ENCODE measurements around the gene SNRPD2.
"Not testable (repeated sequence)": the region's sequence is repeated elsewhere in the genome, so short reads cannot be mapped to it uniquely, and the experiment has no call there.

SNRPD2 gene

DNA sequence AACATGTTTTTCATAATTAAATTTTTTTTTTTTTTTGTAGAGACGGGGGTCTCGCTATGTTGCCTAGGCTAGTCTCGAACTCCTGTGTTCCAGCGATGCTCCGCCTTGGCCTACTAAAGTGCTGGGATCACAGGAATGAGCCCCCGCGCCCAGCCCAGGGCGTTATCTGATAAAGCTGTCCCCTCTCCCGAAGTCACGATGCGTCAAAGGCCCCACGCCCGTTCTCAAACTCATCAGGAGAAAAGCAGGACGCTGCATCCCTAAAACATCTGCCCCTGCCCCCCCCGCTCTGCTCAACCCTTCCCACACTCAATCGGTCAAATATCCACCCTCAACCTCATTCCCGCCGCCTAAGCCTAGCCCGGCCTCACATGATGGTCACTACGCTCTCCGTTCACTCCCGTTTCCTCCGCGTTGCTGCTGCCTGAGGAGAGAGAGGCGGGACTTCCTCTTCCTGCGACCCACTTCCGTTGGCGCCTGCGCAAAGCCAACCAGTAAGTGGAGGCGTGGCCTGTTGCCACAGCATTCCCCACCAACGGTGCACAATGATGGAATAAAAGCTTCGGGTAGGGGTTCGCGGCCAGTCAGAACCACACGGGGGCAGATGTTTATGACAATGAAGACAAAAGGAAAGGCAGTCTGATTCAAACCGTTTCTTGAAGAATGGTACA is at the start of gene SNRPD2:
Gene SNRPD2 (minus strand): TSS at position 438 of the 671 bp plus-strand sequence. CDS start 65 bp downstream, at position 373.
- DNase-seq = peak; percentile 90 to 100 (median 98)

DNA sequence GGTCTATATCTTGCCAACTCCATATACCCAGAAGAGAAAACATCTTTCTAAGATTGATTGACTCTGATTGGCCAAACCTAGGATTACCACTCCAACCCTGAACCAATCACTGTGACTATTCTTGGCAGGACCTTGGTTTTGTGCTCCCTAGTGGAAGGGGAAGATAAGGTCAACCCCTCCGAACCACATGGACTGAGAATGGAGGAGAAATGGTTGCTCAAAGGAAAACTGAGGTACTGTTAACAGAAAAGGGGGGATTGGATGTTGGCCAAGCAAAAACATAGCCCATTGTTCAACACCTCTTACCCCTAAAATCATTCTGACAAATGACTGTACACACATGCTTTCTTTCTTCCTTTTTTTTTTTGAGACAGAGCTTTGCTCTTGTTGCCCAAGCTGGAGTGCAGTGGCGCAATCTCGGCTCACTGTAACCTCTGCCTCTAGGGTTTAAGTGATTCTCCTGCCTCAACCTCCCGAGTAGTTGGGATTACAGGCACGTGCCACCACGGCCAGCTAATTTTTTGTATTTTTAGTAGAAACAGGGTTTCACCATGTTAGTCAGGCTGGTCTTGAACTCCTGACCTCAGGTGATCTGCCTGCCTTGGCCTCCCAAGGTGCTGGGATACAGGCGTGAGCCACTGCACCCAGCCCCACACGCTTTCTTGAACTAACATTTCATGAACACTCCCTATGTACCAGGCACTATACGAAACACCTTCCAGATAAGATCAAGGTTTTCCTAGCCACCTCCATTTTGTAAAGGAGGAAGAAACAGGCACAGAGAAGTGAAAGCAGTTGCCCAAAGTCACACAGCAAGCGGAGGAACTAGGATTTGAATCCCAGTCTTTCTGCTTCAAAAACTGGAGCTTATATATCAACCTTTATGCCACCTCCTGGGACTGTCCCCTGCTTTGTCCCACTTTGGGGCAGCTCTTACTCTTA is 48.0 kb upstream of the SNRPD2 start:
- no peak for DNase-seq

DNA sequence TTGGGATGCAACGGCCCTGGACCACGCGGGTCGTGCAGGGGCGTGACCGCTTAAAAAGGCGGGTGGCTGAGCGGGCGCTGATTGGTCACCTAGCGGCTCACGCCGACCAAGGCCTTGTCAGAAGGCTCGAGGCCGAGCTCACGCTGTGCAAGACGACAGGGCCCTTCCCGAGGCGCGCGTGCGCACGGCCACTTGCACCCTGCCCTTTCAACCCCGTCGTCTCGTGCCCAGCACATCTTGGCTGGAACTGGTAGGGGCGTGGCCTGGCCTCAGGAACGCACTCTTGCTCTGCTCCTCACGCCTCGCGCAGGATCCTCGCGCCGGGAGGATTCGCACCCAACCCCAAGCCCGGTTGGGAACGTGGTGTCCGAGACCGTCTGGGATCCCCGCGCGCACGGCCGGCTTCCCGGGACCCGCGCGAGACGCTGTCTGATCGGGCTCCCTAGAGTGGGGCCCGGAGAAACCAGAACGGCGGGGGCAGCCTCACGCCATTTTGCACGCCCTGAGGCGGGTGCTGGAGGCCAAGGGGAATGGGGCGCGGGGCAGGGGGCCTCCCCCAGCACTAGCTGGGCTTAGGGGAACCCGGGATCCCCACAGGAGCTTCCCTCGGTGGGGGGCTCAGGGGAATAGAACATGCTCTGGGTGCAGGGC is 41.5 kb upstream of the SNRPD2 start, which contains the start of gene MEIOSIN:
Gene MEIOSIN (plus strand): TSS at position 280 of the 651 bp plus-strand sequence. CDS start 1,938 bp downstream, outside the sequence.
- no peak for DNase-seq

DNA sequence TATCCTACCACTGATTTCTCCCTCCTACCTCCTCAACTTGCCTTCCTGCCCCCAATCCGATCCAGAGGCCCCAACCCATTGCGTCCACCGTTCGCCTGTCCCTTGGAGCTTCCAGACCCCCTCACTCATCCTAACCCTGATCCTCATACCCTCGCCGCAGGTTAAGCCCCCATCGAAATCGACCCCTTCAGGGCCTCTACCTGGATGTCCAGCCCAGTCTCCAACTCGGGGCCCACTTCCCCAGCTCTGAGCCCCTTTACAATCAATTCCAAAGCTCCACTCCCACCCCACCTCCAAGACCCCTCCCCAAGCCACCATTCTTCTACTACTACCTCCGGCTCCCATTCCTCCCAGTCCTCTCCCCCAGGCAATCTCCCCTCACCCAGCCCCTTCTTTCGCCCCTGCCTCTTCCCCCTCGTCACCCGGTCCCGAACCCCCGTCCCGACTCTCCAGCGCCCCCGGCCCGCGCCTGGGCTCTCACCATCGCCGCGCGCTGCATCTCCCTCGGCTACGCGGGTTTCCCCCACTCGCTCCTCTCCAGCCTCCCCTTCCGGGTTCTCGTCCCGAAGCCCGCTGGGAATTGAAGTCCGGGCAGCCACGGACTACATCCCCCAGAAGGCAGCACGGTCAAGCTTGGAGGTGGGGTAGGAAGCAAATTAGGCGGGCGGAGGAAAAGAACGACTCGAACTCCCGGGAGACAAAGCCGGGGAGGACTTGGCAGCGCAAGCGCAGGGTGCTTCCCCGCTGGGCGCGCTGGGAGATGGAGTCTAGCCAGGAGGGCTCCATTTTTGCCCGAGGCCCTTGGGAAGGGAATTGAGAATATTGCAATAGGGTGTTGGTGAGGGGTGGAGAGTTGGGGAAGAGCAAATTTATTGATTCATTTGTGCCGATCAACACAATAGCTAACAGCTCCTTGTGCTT is 38.9 kb upstream of the SNRPD2 start, which contains the start of gene FBXO46:
Gene FBXO46 (minus strand): TSS at position 529 of the 921 bp plus-strand sequence. CDS start 17,401 bp downstream, outside the sequence.
- peak; percentile 61 to 98 (median 95) for DNase-seq

DNA sequence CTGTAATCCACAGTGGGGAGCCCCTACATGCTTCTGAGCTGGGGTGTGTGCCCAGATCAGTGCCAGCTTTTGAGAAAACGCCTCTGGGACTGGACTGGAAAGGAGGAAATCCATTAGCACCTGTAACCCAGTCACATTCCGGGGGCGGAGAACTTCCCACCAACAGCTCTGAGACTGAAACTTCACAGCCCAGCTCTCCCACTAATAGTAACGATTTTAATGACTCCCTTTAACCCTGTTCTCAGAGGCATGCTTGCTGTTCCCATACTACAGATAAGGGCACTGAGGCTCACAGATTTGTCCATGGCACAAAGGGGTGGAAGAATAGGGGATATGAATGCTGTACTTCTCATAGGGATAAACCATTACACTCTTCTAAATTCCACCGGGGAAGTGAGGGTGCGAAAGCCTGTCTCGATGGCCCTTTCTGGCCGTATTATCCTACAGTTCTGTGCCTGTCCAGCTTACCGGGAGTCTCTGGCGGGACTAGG is 38.1 kb upstream of the SNRPD2 start:
- DNase-seq = peak in 1 of 14 donors; percentile 18

DNA sequence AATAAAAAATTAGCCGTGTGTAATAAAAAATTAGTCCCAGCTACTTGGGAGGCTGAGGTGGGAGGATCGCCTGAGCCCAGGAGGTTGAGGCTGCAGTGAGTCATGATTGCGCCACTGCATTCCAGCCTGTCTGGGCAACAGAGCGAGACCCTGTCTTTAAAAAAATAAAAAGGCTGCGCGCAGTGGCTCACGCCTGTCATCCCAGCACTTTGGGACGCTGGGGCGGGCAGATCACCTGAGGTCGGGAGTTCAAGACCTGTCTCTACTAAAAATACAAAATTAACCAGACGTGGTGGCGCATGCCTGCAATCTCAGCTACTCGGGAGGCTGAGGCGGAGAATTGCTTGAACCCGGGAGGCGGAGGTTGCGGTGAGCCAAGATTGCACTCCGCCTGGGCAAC is 36.9 kb upstream of the SNRPD2 start:
- DNase-seq = not testable (repeated sequence)

DNA sequence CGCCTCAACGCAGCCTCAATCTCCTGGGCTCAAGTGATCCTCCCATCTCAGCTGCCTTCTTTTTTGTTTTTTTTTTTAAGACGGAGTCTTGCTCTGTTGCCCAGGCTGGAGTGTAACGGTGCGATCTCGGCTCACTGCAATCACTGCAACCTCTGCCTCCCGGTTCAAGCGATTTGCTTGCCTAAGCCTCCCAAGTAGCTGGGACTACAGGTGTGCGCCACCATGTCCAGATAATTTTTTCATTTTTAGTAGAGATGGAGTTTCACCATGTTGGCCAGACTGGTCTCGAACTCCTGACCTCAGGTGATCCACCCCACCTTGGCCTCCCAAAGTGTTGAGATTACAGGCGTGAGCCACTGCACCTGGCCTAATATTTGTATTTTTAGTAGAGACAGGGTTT is 28.3 kb upstream of the SNRPD2 start:
- DNase-seq = not testable (repeated sequence)

DNA sequence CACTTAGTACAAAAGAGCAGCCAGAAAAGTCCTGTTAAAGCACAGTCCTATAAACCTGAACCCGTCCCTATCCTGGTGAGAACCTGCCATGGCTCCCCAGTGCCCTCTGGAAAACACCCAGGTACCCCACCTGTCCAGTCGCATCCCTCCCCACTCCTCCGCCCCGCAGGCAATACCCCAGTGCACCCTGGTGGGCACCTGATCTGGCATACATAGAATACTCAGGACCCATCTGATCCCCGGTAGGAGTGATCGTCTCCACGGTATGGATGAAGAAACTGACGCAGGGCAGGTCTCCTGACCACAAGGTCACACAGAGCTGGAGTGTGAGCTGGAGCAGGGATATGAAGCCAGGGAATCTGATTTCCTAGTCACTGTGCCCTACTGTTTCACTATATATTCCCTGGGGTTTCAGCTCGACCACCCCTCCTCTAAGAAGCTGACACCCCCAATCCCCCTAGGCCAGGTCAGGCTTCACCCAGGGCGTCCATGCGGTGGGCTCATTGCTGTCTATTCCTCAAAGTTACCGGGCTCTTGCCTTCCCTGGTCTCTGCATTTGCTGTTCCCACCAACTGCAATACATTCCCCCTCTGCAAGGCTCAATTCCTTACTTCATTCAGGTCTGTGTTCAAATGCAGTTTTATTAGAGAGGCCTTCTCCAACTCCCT is 26.4 kb upstream of the SNRPD2 start:
- peak in 1 of 14 donors; percentile 31 for DNase-seq

DNA sequence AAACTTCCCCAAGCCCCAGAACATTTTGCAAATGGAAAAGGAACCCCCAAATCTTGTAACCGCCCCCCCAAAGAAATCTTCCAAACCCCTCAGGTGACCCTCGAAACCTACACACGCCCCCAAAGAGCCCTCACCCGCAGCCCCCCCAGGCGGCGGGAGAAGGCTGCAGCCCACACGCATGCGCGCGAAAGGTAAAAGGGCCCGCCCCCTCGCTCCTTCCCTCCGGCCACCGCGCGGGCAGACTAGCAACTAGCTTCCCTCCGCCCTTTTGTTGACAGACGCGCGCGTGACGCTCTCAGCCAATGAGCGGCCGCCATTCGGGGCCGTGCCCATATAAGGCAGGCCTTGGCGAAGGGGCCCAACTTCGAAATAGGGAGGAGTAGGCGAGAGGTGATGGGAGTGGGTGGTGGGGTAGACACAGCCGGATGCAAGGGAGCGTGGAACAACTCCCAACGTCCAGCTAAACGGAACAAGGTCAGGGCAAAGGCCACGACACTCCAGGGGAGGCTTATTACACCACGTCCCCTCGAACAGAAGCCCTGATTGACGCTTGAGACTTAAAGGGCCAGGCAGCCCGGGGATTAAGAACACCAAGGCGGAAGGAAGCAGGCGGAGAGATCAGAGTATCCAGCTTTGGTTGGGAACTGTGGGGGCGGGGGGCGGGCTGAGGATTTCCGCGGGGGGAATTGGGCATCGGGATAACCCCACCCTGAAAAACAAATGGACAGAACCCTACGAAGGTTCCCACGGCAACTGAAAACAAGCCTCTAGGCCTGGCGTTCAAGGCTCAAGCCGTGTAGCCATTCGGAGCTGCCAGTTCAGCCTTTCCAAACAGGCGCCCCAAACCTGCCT is 25.6 kb upstream of the SNRPD2 start:
- peak; percentile 90 to 100 (median 98) for DNase-seq

DNA sequence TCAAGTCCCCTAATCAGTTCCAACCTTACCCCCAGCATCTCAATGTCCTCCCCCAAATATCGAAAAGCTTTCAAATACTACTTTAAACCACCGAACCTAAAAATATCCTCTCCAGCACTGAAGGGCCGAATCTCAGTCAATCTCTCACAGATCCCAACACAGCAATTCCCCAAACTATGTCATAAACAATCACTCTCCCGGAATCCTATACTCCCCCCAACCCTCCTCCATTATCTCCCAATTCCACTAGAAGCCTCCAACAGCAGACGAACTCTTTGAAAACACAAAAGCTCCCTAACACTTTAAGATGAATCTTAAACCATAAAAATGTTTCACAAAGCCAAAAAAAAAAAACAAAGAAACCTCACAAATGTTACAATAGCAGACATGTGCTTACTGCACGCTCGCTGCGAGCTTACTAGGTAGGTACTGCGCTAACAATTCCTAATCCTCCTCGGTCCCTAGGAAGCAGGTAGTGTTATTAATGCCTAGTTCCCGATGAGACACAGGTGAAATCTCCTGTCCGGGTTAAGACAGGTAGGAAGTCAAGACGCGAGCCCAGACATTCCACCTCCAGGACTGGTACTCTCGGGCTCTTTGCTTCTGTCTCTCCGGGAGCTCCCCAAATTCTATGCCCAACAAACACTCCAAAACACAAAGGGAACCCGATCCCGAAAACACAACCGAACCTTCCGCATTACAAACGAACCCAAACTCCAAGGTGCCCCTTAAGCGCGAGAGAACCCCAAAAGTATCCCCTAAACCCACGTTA is 24.8 kb upstream of the SNRPD2 start:
- DNase-seq = peak in 4 of 14 donors; percentile 22 to 63 (median 42)

DNA sequence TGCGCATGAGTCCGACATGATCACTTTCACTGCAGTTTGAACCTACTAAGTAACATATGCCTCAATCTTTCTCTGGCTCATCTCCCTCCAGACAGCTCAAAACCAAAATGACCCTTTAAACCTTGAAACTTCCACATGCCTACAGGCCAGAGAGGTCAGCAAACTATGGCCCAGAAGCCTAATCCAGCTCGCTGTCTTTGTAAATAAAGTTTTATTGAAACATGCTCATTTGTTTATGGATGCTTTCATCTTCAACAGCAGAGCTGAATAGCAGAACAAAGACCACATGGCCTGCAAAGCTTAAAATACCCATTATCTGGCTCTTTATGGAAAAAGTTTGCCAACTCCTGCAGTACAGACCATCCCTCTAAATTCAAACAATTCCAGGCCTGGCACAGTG is 23.4 kb upstream of the SNRPD2 start:
- DNase-seq = no peak

DNA sequence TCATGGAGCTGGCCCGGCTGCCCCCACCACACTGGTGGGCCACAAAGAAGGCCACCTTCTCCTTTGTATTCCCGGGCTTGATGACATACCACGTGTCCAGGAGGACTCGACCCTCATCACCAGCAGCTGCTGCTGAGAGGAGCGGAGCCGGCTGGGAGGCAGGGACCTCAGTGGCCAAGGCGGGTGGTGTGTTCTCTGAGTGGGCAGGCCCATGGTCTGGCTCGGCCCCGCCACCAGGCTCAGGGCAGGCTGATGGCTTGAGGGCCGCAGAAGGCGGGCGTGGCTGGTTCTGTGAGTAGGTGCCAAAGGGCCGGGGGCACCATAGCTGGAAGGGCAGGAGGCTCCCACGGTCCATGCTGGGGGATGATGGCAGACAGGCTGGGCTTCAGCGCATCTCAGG is 21.4 kb upstream of the SNRPD2 start:
- DNase-seq = no peak

DNA sequence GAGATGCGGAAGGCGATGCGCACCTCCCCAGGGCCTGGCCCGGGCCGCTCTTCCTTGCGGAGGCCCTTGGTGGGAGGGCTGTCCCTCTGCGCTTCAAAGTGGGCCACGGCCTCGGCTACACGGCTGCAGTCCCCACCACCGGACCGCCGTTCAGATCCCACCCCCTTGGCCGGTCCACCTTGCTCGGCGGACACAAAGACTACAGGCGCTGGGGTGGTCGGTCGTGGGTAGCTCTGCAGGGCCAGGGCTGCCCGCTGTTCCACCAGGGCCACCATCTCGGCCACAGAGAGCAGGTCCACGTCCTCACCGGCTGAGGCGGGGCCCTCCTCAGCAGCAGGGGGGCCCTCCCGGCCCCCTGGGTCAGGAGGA is 20.9 kb upstream of the SNRPD2 start:
- DNase-seq = no peak

DNA sequence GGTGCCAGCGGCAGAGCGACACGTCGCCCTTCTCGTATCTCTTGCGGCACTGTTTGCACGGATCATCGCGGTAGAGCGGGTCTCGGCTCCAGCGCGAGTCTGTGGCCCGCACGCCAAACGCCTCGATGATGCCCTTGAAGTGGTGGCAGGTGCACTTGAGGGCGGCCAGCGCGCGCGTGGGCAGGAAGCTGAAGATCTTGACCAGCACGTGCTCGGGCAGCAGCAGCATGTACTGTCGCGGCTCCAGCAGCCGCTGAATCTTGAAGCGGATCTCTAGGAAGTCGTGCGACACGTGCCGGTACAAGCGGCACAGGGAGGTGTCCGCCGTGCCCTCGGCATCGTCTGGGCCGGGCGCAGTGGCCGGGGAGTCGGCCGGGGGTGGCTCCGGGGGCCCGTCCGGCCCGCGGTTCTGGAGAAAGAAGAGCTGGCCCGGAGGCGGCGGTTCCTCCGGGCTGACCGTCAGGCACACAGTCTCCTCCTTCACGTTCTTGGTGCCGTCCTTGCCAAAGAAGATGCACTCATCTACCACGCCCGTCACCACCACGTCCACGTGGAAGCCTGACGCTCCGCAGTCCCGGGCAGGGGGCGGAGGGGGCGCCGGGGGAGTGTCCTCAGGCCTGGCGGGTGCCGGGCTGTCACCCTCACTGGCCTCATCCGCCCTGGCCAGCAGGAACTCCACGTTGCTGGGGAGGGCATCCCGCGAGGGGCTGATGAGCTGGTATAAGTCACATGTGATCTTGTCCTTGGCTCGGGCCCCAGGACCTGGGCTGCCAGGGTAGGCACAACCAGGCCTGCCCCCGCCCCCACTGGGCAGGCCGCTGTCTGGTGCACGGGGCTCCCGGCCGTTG is 20.3 kb upstream of the SNRPD2 start:
- no peak for DNase-seq

DNA sequence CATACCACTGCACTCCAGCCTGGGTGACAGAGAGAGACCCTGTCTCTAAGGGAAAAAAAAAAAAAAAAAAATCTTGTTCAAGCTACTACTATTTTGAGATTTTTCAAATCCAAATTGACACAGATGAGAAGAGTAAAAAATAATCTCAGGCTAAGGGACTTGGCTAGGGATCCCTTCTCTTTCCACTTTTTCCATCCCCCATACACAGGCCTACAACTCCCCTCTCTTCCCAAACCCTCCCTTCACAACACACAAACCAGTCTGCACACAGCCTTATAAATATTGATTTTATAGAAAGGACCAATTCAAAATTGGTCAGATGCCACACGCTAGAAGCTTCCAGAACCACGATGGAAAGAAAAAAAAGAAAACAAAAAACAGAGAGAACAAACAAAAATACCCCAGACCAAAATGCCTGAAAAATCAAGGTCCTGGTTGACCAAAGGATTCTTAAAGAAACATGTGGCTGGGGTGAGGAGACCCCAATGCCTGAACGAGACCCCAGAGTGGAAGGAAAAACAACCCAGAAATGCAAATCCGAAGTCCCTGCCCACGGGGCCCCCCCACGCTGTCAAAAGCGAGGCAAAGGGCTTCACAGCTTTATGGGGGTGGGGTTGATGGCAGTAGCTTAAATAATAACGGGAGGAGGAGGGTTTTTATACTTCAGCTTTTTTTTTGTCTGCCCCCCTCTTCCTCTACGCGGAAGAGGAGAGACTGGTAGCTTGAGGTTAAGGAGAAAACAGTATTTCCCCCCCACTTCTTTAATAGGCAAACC is 18.8 kb upstream of the SNRPD2 start:
- DNase-seq = no peak

DNA sequence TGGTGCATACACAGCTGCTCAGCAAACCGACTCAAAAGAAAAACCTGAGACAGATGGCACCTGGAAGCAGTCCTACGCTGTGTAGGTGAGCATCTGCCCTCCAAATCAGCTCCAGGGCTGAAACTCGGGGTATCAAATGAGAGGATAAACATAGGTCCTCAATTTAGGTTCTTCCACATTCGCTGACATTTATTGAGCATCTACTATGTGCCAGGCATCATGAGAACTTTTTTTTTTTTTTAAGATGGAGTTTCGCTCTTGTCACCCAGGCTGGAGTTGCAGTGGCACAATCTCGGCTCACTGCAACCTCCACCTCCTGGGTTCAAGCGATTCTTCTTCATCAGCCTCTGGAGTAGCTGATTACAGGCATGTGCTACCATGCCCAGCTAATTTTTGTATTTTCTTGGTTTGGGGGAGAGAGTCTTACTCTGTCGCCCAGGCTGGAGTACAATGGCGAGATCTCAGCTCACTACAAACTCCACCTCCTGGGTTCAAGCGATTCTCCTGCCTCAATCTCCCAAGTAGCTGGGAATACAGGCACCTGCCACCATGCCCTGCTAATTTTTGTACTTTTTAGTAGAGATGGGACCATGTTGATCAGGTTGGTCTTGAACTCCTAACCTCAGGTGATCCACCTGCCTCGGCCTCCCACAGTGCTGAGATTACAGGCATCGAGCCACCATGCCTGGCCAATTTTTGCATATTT is 14.1 kb upstream of the SNRPD2 start:
- no peak for DNase-seq

DNA sequence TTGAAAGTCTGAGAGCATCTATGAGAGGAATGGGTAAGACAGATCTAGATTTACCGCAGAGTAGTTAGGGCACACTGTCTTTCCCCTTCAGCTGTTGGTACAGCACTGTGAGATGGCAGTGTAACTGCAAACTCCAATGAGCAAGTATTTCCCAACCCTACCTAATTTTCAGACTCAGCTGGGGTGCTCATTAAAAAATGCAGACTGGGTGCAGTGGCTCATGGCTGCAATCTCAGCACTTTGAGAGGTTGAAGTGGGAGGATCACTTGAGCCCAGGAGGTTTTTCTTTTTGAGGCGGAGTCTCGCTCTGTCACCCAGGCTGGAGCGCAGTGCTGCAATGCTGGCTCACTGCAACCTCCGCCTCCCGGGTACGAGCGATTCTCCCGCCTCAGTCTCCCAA is 13.4 kb upstream of the SNRPD2 start:
- DNase-seq = no peak

Data from C1 segment of cervical spinal cord (tissue), 14 donors.